Airway epithelial cell (primary cell): ENCODE results near the gene KRT6C. TPM values are rescaled to one million over a fixed set of nuclear protein-coding genes. Genes with fewer than 3 reads are reported as not detected.

ENCODE experiments used
- total RNA-seq: library from RNA; depleted of rRNA; stranded (reverse); fragments of >200 nt; gene quantifications from 2 replicates; pipeline ENCODE4 v1.2.3, GENCODE V29; 2015

Gene KRT6C
- total RNA-seq, result 220 and 261 TPM in 2 replicates

DNA sequence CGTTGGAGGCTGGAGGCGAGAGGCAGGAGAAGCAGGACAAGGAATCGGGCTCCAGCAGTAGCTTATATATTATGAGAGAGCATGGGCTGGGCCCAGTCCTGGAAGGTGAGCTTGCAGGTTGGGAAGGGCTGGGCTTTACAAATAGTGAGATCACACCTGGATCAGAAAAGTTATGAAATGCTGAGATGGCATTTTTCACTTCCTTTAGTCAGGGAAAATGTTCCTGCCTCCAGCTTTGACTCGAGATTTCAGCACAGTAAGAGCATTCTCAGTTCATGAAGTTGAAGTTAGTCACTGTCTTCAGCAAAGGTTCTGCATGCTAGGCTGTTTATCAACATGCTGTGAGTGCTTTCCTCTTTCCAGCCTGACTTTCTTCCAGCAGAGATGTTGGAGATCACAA, at the start of gene KRT6C:
Gene KRT6C, minus strand, starts transcription at position 38 of the 400 bp plus-strand sequence. CDS start 68 bp downstream, outside the sequence.

DNA sequence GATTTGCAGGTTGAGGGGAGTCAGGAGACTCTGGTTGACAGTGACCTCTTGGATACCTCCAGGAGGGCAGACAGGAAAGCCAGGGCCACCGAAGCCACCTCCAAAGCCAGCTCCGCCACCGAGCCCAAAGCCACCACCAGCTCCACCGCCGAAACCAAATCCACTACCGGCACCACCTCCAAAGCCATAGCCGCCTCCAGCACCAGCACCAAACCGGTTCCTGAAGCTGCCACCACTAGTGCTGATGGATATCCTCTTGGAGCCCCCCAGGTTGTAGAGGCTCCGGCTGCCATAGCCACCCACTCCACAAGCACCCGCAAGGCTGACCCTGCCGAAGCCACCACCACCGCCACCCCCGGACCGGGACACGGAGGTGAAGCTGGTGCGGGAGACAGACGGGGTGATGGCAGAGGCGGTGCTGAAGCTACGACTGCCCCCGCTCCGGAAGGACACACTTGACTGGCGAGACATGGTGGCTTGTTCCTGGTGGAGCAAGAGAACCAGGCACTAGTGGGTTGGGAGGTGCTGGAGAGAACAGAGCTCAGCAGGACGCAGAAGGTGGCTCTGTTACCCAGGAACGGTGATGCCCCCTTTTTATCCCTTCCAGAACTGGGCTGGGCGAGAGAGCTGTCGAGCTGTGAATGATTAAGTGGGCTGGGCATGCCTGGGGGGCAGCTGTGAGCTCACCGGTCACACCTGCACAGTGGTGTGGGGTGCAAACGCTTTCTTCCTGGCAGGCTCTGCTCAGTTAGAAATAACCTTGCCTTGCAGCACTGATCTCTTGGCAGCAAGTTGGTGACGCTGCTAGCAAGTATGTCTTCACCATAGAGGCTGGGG, 46.4 kb upstream of the KRT6C start, which contains the start of gene KRT5:
Gene KRT5, minus strand, starts transcription at position 569 of the 837 bp plus-strand sequence. Its CDS starts 98 bp downstream, at position 471.

DNA sequence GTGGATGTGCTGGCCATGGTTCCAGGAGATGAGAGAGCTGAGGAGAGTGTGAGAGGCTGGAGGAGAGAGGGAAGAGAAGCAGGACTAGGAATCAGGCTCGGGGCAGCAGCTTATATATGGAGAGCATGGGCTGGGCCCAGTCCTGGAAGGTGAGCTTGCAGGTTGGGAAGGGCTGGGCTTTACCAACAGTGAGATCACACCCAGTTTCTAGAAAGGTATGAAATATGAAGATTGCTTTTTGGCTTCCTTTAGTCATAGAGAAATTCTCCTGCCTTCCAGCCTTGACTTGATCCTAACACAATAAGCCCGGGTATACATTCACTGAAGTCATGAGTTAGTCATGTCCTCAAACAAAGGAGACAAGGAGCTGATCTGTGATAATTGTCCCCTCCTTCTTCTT, 19.6 kb upstream of the KRT6C start, which contains the start of gene KRT6A:
Gene KRT6A, minus strand, starts transcription at position 86 of the 400 bp plus-strand sequence. Its CDS starts 69 bp downstream, at position 17.

DNA sequence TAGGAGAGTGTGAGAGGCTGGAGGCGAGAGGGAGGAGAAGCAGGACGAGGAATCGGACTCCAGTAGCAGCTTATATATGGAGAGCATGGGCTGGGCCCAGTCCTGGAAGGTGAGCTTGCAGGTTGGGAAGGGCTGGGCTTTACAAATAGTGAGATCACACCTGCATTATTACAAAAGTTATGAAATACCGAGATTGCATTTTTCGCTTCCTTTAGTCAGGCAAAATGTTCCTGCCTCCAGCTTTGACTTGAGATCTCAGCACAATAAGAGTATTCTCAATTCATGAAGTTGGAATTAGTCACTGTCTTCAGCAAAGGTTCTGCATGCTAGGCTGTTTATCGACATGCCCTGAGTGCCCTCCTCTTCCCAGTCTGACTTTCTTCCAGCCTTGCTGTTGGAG, 21.5 kb downstream of the KRT6C start, which contains the start of gene KRT6B:
Gene KRT6B, minus strand, starts transcription at position 46 of the 400 bp plus-strand sequence. CDS start 68 bp downstream, outside the sequence.

DNA sequence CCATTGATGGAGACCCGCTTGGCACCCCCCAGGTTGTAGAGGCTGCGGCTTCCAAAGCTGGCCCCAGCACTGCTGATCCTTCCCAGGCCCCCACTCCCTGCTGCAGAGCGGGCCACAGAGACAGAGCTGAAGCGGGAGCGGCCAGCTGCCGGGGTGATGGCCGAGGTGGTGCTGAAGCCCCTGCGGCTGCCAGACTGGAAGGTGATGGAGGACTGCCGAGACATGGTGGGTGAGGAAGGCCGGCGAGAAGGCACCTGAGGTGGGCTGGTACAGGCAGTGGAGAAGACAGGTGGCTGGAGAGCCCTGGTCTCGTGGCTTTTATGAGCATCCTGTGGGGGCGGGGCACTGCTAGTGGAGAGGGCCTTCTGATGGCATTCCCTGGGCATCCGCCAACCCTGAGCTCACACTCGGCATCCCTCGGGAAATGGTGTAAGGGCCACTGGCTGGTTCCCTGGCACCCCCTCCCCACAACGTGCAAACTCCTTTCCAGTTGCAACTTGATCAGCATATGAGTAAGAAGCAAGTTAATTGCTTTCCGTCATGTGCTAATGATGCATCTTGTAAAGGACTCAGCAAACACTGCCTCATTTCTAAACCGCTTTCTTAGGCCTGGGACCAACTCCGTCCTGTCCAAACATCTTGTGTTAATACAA, 39.4 kb downstream of the KRT6C start, which contains the start of gene KRT75:
Gene KRT75, minus strand, starts transcription at position 291 of the 653 bp plus-strand sequence. Its CDS starts 67 bp downstream, at position 224.

Other genes starting within 250 kb of the KRT6C start
- 1,213 and 1,216 TPM in 2 replicates for gene KRT7, start 240.6 kb downstream of the KRT6C start, total RNA-seq
- gene KRT86, start 199.2 kb downstream of the KRT6C start, total RNA-seq, result 0.56 TPM in 1 of 2 replicates, not detected in the other
- 35.9 and 54.8 TPM in 2 replicates for gene KRT81, start 182.3 kb downstream of the KRT6C start, total RNA-seq
- gene KRT83, start 152.4 kb downstream of the KRT6C start, total RNA-seq, result not detected in 2 replicates
- gene KRT85, start 106.3 kb downstream of the KRT6C start, total RNA-seq, result not detected in 2 replicates
- gene KRT84, start 88.2 kb downstream of the KRT6C start, total RNA-seq, result 0.07 TPM in 1 of 2 replicates, not detected in the other
- gene KRT82, start 67.5 kb downstream of the KRT6C start, total RNA-seq, result not detected in 2 replicates
- gene KRT75, start 39.4 kb downstream of the KRT6C start, total RNA-seq, result 2.1 and 2.6 TPM in 2 replicates
- 1,596 and 1,655 TPM in 2 replicates for gene KRT6B, start 21.7 kb downstream of the KRT6C start, total RNA-seq
- 9,998 and 10,940 TPM in 2 replicates for gene KRT6A, start 19.5 kb upstream of the KRT6C start, total RNA-seq
- gene KRT5, start 46.6 kb upstream of the KRT6C start, total RNA-seq, result 10,625 and 11,680 TPM in 2 replicates
- gene KRT71, start 79.3 kb upstream of the KRT6C start, total RNA-seq, result not detected in 2 replicates
- gene KRT74, start 100.0 kb upstream of the KRT6C start, total RNA-seq, result 0.21 and 0.33 TPM in 2 replicates
- not detected in 2 replicates for gene KRT72, start 127.7 kb upstream of the KRT6C start, total RNA-seq
- gene KRT73, start 144.8 kb upstream of the KRT6C start, total RNA-seq, result not detected in 2 replicates
- 0.28 TPM in 1 of 2 replicates, not detected in the other for gene KRT2, start 178.4 kb upstream of the KRT6C start, total RNA-seq
- 0.42 and 0.99 TPM in 2 replicates for gene KRT1, start 206.6 kb upstream of the KRT6C start, total RNA-seq
- 0.09 and 0.21 TPM in 2 replicates for gene KRT77, start 229.7 kb upstream of the KRT6C start, total RNA-seq